Breast epithelium (tissue), 3 donors: ENCODE results near the gene AP3S2.

Experiments used
- POLR2A ChIP-seq: fragments of 450-650 bp; IDR thresholded peaks from one replicate; pipeline ENCODE4 v1.6.1; 2016; ENCODE audit warnings: antibody characterized with exemption, mild to moderate bottlenecking, moderate library complexity
- TF ChIP-seq, protein P1 (sequence below), 3 donors: fragments of 450-650 bp; IDR thresholded peaks; one replicate each; pipeline ENCODE4 v1.5.1; 2016 to 2017; ENCODE audit warnings: antibody characterized with exemption in 3 of 3, mild to moderate bottlenecking in 3 of 3, moderate library complexity in 3 of 3

- TF ChIP-seq, protein P1, sequence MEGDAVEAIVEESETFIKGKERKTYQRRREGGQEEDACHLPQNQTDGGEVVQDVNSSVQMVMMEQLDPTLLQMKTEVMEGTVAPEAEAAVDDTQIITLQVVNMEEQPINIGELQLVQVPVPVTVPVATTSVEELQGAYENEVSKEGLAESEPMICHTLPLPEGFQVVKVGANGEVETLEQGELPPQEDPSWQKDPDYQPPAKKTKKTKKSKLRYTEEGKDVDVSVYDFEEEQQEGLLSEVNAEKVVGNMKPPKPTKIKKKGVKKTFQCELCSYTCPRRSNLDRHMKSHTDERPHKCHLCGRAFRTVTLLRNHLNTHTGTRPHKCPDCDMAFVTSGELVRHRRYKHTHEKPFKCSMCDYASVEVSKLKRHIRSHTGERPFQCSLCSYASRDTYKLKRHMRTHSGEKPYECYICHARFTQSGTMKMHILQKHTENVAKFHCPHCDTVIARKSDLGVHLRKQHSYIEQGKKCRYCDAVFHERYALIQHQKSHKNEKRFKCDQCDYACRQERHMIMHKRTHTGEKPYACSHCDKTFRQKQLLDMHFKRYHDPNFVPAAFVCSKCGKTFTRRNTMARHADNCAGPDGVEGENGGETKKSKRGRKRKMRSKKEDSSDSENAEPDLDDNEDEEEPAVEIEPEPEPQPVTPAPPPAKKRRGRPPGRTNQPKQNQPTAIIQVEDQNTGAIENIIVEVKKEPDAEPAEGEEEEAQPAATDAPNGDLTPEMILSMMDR (IDR thresholded peaks at IDR 0.05): no peak
- TF ChIP-seq POLR2A: no peak
These were observed 16.7 kb downstream of the AP3S2 start for GRCh38 chr15:89877083-89877425.
